ENCODE data around the gene ZBTB16.

Gene ZBTB16

GRCh38 chr11:114291842-114292680, 232.6 kb downstream of the ZBTB16 start:
- DNase-seq = no peak

GRCh38 chr11:114293201-114293711, 233.7 kb downstream of the ZBTB16 start:
- no peak for DNase-seq

GRCh38 chr11:114295676-114296604, 236.4 kb downstream of the ZBTB16 start, which contains the start of gene NNMT:
Gene NNMT (plus strand): TSS chr11:114296399. CDS start chr11:114296557, 158 bp downstream.
- no peak for DNase-seq

GRCh38 chr11:114296605-114297372, 237.3 kb downstream of the ZBTB16 start:
- DNase-seq = no peak

- no peak for DNase-seq
Measured at GRCh38 chr11:114297806-114298709, 238.5 kb downstream of the ZBTB16 start.

- no peak for DNase-seq
Measured at GRCh38 chr11:114298710-114299109, 239.2 kb downstream of the ZBTB16 start.
